Osteocyte (in vitro differentiated cells): ENCODE data around the gene CMTM1. TPM values are rescaled to one million over a fixed set of nuclear protein-coding genes. Genes with fewer than 3 reads are reported as not detected.

Experiments
- DNase-seq: peaks from one replicate; pipeline ENCODE4 v3.0.0; 2021; ENCODE audit warnings: mixed read lengths; ENCODE audit not compliant: unreplicated experiment; ENCODE audit errors: extremely low spot score
- H3K27ac Mint-ChIP-seq: one replicate; pipeline ENCODE4 v1.8.0; 2021; ENCODE audit warnings: mild to moderate bottlenecking, mixed read lengths; ENCODE audit not compliant: unreplicated experiment
- H3K27me3 Mint-ChIP-seq: one replicate; pipeline ENCODE4 v1.8.0; 2021; ENCODE audit warnings: mixed read lengths; ENCODE audit not compliant: unreplicated experiment
- H3K36me3 Mint-ChIP-seq: one replicate; pipeline ENCODE4 v1.8.0; 2021; ENCODE audit warnings: mixed read lengths; ENCODE audit not compliant: unreplicated experiment
- H3K4me1 Mint-ChIP-seq: one replicate; pipeline ENCODE4 v1.8.0; 2021; ENCODE audit warnings: mixed read lengths; ENCODE audit not compliant: unreplicated experiment
- H3K4me3 Mint-ChIP-seq: one replicate; pipeline ENCODE4 v1.8.0; 2021; ENCODE audit warnings: mild to moderate bottlenecking, moderate library complexity, mixed read lengths; ENCODE audit not compliant: unreplicated experiment
- H3K9me3 Mint-ChIP-seq: one replicate; pipeline ENCODE4 v1.8.0; 2021; ENCODE audit warnings: mixed read lengths; ENCODE audit not compliant: unreplicated experiment
- CTCF ChIP-seq: fragments of 200-600 bp; sonication (generic); IDR thresholded peaks from 2 replicates; pipeline ENCODE4 v1.5.0; 2021; ENCODE audit warnings: antibody characterized with exemption, mild to moderate bottlenecking, moderate library complexity
- total RNA-seq: library from RNA; stranded (reverse); gene quantifications from 2 replicates; pipeline ENCODE4 v1.2.1, GENCODE V29; 2021

CMTM1 gene
- total RNA-seq, 1 donor from 2014 or later = 7.8 TPM

GRCh38 chr16:66549284-66550131 lies 16.7 kb upstream of the CMTM1 start, which contains the start of gene TK2:
Gene TK2 (minus strand): TSS chr16:66550122. CDS start chr16:66550061, 61 bp downstream.
- no peaks in the 10 kb centered on the region for H3K27me3 Mint-ChIP-seq
- TF ChIP-seq CTCF = peak; percentile 25
- H3K4me3 Mint-ChIP-seq = peak within 1 kb of the TSS; percentile 83
- H3K9me3 Mint-ChIP-seq = no peaks in the 10 kb centered on the region
- H3K27ac Mint-ChIP-seq = peak within 1 kb of the TSS; percentile 93
- peaks cover 17% of the 10 kb centered on the region for H3K36me3 Mint-ChIP-seq
- H3K4me1 Mint-ChIP-seq = peaks cover 54% of the 10 kb centered on the region
- peak; percentile 90 for DNase-seq

- Mint-ChIP-seq H3K4me3 (peak overlapping the region; percentile 93), H3K27me3 (no peaks in the 10 kb centered on the region), H3K9me3 (no peaks in the 10 kb centered on the region), H3K4me1 (peaks cover 63% of the 10 kb centered on the region), H3K36me3 (peaks cover 13% of the 10 kb centered on the region), H3K27ac (peak overlapping the region; percentile 90)
- TF ChIP-seq CTCF = no peak
- DNase-seq = no peak
Measured at GRCh38 chr16:66551348-66551759, 14.9 kb upstream of the CMTM1 start.

GRCh38 chr16:66551788-66552285 lies 14.4 kb upstream of the CMTM1 start:
- Mint-ChIP-seq H3K27me3 (no peaks in the 10 kb centered on the region), H3K4me1 (peaks cover 63% of the 10 kb centered on the region), H3K4me3 (peak overlapping the region; percentile 93), H3K27ac (peak overlapping the region; percentile 90), H3K36me3 (peaks cover 13% of the 10 kb centered on the region), H3K9me3 (no peaks in the 10 kb centered on the region)
- no peak for DNase-seq
- no peak for TF ChIP-seq CTCF

- DNase-seq = peak; percentile 97
- H3K4me1 Mint-ChIP-seq = peaks cover 63% of the 10 kb centered on the region
- TF ChIP-seq CTCF = no peak
- H3K9me3 Mint-ChIP-seq = no peaks in the 10 kb centered on the region
- no peaks in the 10 kb centered on the region for H3K27me3 Mint-ChIP-seq
- peak within 1 kb of the TSS; percentile 90 for H3K27ac Mint-ChIP-seq
- peaks cover 12% of the 10 kb centered on the region for H3K36me3 Mint-ChIP-seq
- peak within 1 kb of the TSS; percentile 93 for H3K4me3 Mint-ChIP-seq
Measured at GRCh38 chr16:66552286-66553177, 13.7 kb upstream of the CMTM1 start, which contains the start of gene CKLF. Gene CKLF (plus strand): TSS chr16:66552576. CDS start chr16:66552716, 140 bp downstream.
